ENCODE data around the gene LY6G5B. TPM values are rescaled to one million over a fixed set of nuclear protein-coding genes. Genes with fewer than 3 reads are reported as not detected.

Gene LY6G5B
- total and polyA plus RNA-seq, 2 donors (not counting 1 experiment from before 2014, with no cell fraction given) = 28.4 to 44.2 TPM

DNA sequence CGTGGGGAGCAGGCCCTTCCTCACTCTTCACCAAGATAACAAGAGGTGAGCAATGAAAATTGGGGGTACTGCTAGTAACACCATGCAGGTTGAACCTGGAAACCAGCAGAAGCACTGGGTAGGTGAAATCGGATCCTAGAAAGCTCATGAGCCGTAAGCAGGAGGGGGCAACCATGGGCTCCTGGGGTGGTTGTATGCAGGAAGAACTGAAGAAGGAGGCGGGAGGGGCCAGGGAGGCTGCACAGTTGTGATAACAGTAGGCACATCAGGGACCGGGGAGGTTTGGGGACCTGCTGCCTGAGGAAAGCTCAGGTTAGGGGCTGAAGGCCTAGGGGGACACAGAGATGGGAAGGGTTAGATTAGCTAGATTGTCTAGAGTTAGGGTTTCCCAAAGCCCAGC is 16.7 kb downstream of the LY6G5B start:
- Histone ChIP-seq H3K79me2 (ENCODE audit: control insufficient read depth, insufficient read depth, low read length) (no peaks in the 10 kb centered on the region), H3K4me2 (replicated peaks; ENCODE audit: low read depth, low read length, poor library complexity, severe bottlenecking) (no peak overlapping the region), H3K4me1 (ENCODE audit: control insufficient read depth in 2 of 2, insufficient read depth in 2 of 2, low read length in 2 of 2) (peaks cover 17 to 34% of the 10 kb centered on the region in 2 donors), H3K4me3 (ENCODE audit: control extremely low read depth in 1 of 5, extremely low read depth in 1 of 5, insufficient read depth in 1 of 5, low read depth in 2 of 5, low read length in 4 of 5) (no peak overlapping the region), H3K36me3 (replicated peaks in 1 of 2; ENCODE audit: control extremely low read depth in 1 of 2, control insufficient read depth in 1 of 2, extremely low read depth in 1 of 2, insufficient read depth in 2 of 2, low read length in 1 of 2) (peaks cover 0 to 57% of the 10 kb centered on the region in 2 experiments), H3K9ac (ENCODE audit: low read length) (no peak overlapping the region), H3K27ac (ENCODE audit: low read length in 2 of 2) (no peak overlapping the region), H4K20me1 (ENCODE audit: control insufficient read depth, insufficient read depth, low read length, poor library complexity, severe bottlenecking) (no peaks in the 10 kb centered on the region), H2AFZ (ENCODE audit: insufficient read depth, low read depth, low read length, poor library complexity, severe bottlenecking) (no peak overlapping the region), H3K9me3 (ENCODE audit: control extremely low read depth in 1 of 3, control insufficient read depth in 2 of 3, insufficient read depth in 1 of 3, low read length in 2 of 3) (no peaks in the 10 kb centered on the region), H3K27me3 (replicated peaks in 1 of 4; ENCODE audit: control extremely low read depth in 1 of 4, control insufficient read depth in 3 of 4, insufficient read depth in 4 of 4, low read length in 3 of 4) (no peaks in the 10 kb centered on the region)
- Mint-ChIP-seq H3K4me3 (no peak overlapping the region), H3K27me3 (no peaks in the 10 kb centered on the region), H3K4me1 (peaks cover 28% of the 10 kb centered on the region), H3K9me3 (ENCODE audit: insufficient read depth) (no peaks in the 10 kb centered on the region), H3K27ac (no peak overlapping the region)
- WGBS (ENCODE audit: insufficient coverage) = 92% methylated on average over 4 of the region's 5 CpGs
- no peak for ATAC-seq (ENCODE audit: low read depth)
- TF ChIP-seq EZH2 (IDR thresholded peaks at IDR 0.05; ENCODE audit: borderline replicate concordance, insufficient read depth, low read depth, low read length, poor library complexity, severe bottlenecking) = no peak
- TF ChIP-seq, protein P1, sequence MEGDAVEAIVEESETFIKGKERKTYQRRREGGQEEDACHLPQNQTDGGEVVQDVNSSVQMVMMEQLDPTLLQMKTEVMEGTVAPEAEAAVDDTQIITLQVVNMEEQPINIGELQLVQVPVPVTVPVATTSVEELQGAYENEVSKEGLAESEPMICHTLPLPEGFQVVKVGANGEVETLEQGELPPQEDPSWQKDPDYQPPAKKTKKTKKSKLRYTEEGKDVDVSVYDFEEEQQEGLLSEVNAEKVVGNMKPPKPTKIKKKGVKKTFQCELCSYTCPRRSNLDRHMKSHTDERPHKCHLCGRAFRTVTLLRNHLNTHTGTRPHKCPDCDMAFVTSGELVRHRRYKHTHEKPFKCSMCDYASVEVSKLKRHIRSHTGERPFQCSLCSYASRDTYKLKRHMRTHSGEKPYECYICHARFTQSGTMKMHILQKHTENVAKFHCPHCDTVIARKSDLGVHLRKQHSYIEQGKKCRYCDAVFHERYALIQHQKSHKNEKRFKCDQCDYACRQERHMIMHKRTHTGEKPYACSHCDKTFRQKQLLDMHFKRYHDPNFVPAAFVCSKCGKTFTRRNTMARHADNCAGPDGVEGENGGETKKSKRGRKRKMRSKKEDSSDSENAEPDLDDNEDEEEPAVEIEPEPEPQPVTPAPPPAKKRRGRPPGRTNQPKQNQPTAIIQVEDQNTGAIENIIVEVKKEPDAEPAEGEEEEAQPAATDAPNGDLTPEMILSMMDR (IDR thresholded peaks at IDR 0.05) = no peak
- CTCF ChIA-PET = interaction anchor here (1.3 to 1.4 kb wide), 2 partner anchors 135 to 144 kb away, joined by 4 to 6 read pairs; no protein-coding TSS in a partner anchor
- no peak for DNase-seq
- intact Hi-C loops (cut with micrococcal nuclease) = no loop called here
- POLR2A ChIA-PET = no interaction called here

DNA sequence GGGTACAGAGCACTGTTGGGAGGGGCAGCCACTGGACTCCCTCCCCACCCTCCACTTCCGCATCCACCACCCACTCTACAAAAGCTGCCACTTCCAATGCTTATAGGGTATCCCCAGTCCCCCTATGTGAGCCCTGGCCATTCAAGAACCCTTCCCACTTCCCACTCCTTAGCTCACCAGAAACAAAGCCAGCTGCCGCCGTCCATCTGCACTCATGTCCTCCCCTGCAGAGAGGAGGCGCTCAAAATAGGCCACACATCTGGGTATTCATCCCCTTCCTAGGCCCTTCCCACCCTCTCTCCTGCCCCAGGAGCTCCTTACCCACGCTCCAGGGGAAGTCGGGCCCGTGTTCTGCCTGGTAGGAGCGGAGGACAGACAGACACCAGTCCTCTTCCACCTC is 17.5 kb downstream of the LY6G5B start:
- ChIA-PET CTCF (interaction anchor here (0.6 to 1.4 kb wide), 3 partner anchors 8 to 143 kb away, joined by 3 to 6 read pairs (median 4); no protein-coding TSS in a partner anchor), POLR2A (interaction anchor here (0.6 kb wide), 1 partner anchor 12 kb away, joined by 4 read pairs; no protein-coding TSS in a partner anchor)
- no peak overlapping the region for H3K4me2 ChIP-seq (replicated peaks; ENCODE audit: low read depth, low read length, poor library complexity, severe bottlenecking)
- no peaks in the 10 kb centered on the region for H4K20me1 ChIP-seq (ENCODE audit: control insufficient read depth, insufficient read depth, low read length, poor library complexity, severe bottlenecking)
- H3K27me3 Mint-ChIP-seq = no peaks in the 10 kb centered on the region
- H3K9me3 Mint-ChIP-seq (ENCODE audit: insufficient read depth) = no peaks in the 10 kb centered on the region
- TF ChIP-seq, protein P1 (IDR thresholded peaks at IDR 0.05) = no peak
- TF ChIP-seq EZH2 (IDR thresholded peaks at IDR 0.05; ENCODE audit: borderline replicate concordance, insufficient read depth, low read depth, low read length, poor library complexity, severe bottlenecking) = no peak
- H3K4me3 Mint-ChIP-seq = no peak overlapping the region
- H3K9ac ChIP-seq (ENCODE audit: low read length) = no peak overlapping the region
- peaks cover 14 to 27% of the 10 kb centered on the region in 2 donors for H3K4me1 ChIP-seq (ENCODE audit: control insufficient read depth in 2 of 2, insufficient read depth in 2 of 2, low read length in 2 of 2)
- 97% methylated on average over 6 of the region's 8 CpGs for WGBS (ENCODE audit: insufficient coverage)
- no peaks in the 10 kb centered on the region for H3K79me2 ChIP-seq (ENCODE audit: control insufficient read depth, insufficient read depth, low read length)
- intact Hi-C loops (cut with micrococcal nuclease) = no loop called here
- H3K4me3 ChIP-seq (ENCODE audit: control extremely low read depth in 1 of 5, extremely low read depth in 1 of 5, insufficient read depth in 1 of 5, low read depth in 2 of 5, low read length in 4 of 5) = no peak overlapping the region
- no peak overlapping the region for H2AFZ ChIP-seq (ENCODE audit: insufficient read depth, low read depth, low read length, poor library complexity, severe bottlenecking)
- DNase-seq (no peak), ATAC-seq (ENCODE audit: low read depth) (no peak)
- no peak overlapping the region for H3K27ac Mint-ChIP-seq
- no peaks in the 10 kb centered on the region for H3K9me3 ChIP-seq (ENCODE audit: control extremely low read depth in 1 of 3, control insufficient read depth in 2 of 3, insufficient read depth in 1 of 3, low read length in 2 of 3)
- H3K36me3 ChIP-seq (replicated peaks in 1 of 2; ENCODE audit: control extremely low read depth in 1 of 2, control insufficient read depth in 1 of 2, extremely low read depth in 1 of 2, insufficient read depth in 2 of 2, low read length in 1 of 2) = peaks cover 0 to 63% of the 10 kb centered on the region in 2 experiments
- H3K27ac ChIP-seq (ENCODE audit: low read length in 2 of 2) = no peak overlapping the region
- peaks cover 21% of the 10 kb centered on the region for H3K4me1 Mint-ChIP-seq
- H3K27me3 ChIP-seq (replicated peaks in 1 of 4; ENCODE audit: control extremely low read depth in 1 of 4, control insufficient read depth in 3 of 4, insufficient read depth in 4 of 4, low read length in 3 of 4) = no peaks in the 10 kb centered on the region
